ENCODE results near the gene PLA2G15. TPM values are rescaled to one million over a fixed set of nuclear protein-coding genes. Genes with fewer than 3 reads are reported as not detected.

PLA2G15 gene
- total and polyA plus RNA-seq, 2 of the 13 experiments (the other 11 are each of a cell fraction or from before 2014, with no cell fraction given), result 14.4 to 23.7 TPM

GRCh38 chr16:68257906-68258800 is 13.0 kb downstream of the PLA2G15 start (continued):
- TF ChIP-seq, protein P1, sequence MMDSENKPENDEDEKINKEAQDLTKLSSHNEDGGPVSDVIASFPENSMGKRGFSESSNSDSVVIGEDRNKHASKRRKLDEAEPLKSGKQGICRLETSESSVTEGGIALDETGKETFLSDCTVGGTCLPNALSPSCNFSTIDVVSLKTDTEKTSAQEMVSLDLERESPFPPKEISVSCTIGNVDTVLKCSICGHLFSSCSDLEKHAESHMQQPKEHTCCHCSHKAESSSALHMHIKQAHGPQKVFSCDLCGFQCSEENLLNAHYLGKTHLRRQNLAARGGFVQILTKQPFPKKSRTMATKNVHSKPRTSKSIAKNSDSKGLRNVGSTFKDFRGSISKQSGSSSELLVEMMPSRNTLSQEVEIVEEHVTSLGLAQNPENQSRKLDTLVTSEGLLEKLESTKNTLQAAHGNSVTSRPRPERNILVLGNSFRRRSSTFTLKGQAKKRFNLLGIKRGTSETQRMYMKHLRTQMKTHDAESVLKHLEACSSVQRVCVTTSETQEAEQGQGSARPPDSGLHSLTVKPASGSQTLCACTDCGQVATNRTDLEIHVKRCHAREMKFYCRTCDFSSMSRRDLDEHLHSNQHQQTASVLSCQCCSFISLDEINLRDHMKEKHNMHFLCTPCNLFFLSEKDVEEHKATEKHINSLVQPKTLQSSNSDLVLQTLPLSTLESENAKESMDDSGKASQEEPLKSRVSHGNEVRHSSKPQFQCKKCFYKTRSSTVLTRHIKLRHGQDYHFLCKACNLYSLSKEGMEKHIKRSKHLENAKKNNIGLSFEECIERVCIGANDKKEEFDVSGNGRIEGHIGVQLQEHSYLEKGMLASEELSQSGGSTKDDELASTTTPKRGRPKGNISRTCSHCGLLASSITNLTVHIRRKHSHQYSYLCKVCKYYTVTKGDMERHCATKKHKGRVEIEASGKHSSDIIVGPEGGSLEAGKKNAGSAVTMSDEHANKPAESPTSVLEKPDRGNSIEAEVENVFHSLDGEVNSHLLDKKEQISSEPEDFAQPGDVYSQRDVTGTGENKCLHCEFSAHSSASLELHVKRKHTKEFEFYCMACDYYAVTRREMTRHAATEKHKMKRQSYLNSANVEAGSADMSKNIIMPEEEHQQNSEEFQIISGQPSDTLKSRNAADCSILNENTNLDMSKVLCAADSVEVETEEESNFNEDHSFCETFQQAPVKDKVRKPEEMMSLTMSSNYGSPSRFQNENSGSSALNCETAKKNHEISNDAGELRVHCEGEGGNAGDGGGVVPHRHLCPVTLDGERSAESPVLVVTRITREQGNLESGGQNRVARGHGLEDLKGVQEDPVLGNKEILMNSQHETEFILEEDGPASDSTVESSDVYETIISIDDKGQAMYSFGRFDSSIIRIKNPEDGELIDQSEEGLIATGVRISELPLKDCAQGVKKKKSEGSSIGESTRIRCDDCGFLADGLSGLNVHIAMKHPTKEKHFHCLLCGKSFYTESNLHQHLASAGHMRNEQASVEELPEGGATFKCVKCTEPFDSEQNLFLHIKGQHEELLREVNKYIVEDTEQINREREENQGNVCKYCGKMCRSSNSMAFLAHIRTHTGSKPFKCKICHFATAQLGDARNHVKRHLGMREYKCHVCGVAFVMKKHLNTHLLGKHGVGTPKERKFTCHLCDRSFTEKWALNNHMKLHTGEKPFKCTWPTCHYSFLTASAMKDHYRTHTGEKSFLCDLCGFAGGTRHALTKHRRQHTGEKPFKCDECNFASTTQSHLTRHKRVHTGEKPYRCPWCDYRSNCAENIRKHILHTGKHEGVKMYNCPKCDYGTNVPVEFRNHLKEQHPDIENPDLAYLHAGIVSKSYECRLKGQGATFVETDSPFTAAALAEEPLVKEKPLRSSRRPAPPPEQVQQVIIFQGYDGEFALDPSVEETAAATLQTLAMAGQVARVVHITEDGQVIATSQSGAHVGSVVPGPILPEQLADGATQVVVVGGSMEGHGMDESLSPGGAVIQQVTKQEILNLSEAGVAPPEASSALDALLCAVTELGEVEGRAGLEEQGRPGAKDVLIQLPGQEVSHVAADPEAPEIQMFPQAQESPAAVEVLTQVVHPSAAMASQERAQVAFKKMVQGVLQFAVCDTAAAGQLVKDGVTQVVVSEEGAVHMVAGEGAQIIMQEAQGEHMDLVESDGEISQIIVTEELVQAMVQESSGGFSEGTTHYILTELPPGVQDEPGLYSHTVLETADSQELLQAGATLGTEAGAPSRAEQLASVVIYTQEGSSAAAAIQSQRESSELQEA (CRISPR knock-in tag; IDR thresholded peaks at IDR 0.05; ENCODE audit: not compliant biosample characterization), result peak; percentile 27
- TF ChIP-seq SRSF1 (optimal IDR thresholded peaks at IDR 0.05; ENCODE audit: low read depth, low read length), result no peak
- no peak for TF ChIP-seq MATR3 (CRISPR knock-in tag; IDR thresholded peaks at IDR 0.05)
- TF ChIP-seq PHF21A (CRISPR knock-in tag; IDR thresholded peaks at IDR 0.05), result peak; percentile 76; the same call in 1 of the 2 replicates
- 0 out of 2 replicates have a peak, but pooled peaks have one; percentile 67 for TF ChIP-seq SNAPC4 (CRISPR knock-in tag; IDR thresholded peaks at IDR 0.05)
- TF ChIP-seq ZSCAN5A (CRISPR knock-in tag; IDR thresholded peaks at IDR 0.05; ENCODE audit: borderline replicate concordance), result 0 out of 2 replicates have a peak, but pooled peaks have one; percentile 50
- peak; percentile 92; the same call in 1 of the 2 replicates for TF ChIP-seq ZBTB20 (CRISPR knock-in tag; IDR thresholded peaks at IDR 0.05; ENCODE audit: borderline replicate concordance, low read depth)
- TF ChIP-seq ZNF350 (CRISPR knock-in tag; IDR thresholded peaks at IDR 0.05; ENCODE audit: borderline replicate concordance, low read depth), result peak; percentile 72; the same call in 1 of the 2 replicates
- no peak; the same call in 1 of the 2 replicates for TF ChIP-seq ZNF782 (CRISPR knock-in tag; IDR thresholded peaks at IDR 0.05; ENCODE audit: borderline replicate concordance)
- TF ChIP-seq ZNF619 (CRISPR knock-in tag; IDR thresholded peaks at IDR 0.05), result peak; percentile 70

Measured in HepG2 (cell line).